ENCODE measurements around the gene CNTROB.

DNA sequence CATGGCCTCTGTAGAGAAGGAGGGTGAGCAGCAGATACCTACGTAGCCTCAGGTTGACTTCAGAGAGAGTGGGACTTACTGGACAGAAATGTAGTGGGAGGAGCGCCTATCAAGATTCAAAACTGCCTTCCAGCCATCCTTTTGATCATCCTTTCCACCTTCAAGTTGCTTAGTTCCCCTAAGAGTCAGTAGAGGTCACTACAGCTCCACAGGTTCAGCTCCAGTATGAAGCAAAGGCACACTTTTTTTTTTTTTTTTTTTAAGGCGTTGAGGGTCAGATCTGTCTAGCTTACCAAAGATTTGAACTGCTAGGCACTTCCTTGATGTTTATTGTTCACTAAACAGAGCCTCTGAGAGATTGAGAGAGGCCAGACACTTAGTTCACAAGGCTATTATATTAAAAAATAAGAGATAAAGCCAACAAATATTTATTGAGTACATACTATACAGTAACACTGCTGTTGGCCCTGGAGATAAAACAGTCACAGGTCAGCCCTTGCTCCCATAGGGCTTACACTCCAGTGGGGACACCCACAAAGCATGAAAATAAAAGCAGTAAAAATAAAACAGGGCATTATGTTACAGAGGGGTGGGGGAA, 19.0 kb upstream of the CNTROB start:
- 0 out of 2 replicates have a peak, but pooled peaks have one; percentile 29 for TF ChIP-seq CTCF (IDR thresholded peaks at IDR 0.05)
- no peak for TF ChIP-seq NFE2L1 (CRISPR knock-in tag; IDR thresholded peaks at IDR 0.05)
